PC-3 (cell line): Measurements from ENCODE around the gene WNK1. TPM values are rescaled to one million over a fixed set of nuclear protein-coding genes. Genes with fewer than 3 reads are reported as not detected.

Experiments used
- ATAC-seq: fragments of 200-7000 bp; cut with Tn5 transposase; 2 replicates; pipeline ENCODE4 v1.9.1; 2020; ENCODE audit warnings: mild to moderate bottlenecking, moderate library complexity
- BruUV-seq: library from RNA; stranded (reverse); fragments of 400-500 nt; replicated peaks from 2 replicates; lab custom pipeline; 2021; lab: Mats Ljungman, UMichigan
- CTCF ChIA-PET: fragments of 300-600 bp; sonication (Branson Sonifier 250); formaldehyde crosslinking; loops from one replicate; lab custom pipeline; 2022; ENCODE audit warnings: antibody characterized with exemption; lab: Charles Lee
- POLR2A ChIA-PET: fragments of 300-600 bp; sonication (Branson Sonifier 250); formaldehyde crosslinking; loops from one replicate; lab custom pipeline; 2022; ENCODE audit warnings: antibody characterized with exemption; ENCODE audit not compliant: unreplicated experiment; lab: Charles Lee
- DNase-seq: peaks from one replicate; pipeline ENCODE4 v3.0.0-alpha.2; 2015
- H2AFZ ChIP-seq: fragments of 300-600 bp; sonication (generic); 2 replicates; pipeline ENCODE4 v1.6.0; 2016; ENCODE audit warnings: antibody characterized with exemption, low read length
- H3F3A ChIP-seq: fragments of 300-600 bp; sonication (generic); one replicate; pipeline ENCODE4 v1.6.0; 2017; ENCODE audit warnings: antibody characterized with exemption, low read length, control low read depth, mild to moderate bottlenecking; ENCODE audit not compliant: unreplicated experiment
- H3K27ac ChIP-seq: fragments of 300-600 bp; sonication (generic); 2 replicates; pipeline ENCODE4 v1.5.1; 2016; ENCODE audit warnings: mild to moderate bottlenecking, low read length
- H3K27me3 ChIP-seq: fragments of 300-600 bp; sonication (generic); 2 replicates; pipeline ENCODE4 v1.6.1; 2016; ENCODE audit warnings: low read length, mixed read lengths
- H3K36me3 ChIP-seq: fragments of 300-600 bp; sonication (generic); 2 replicates; pipeline ENCODE4 v1.6.1; 2016; ENCODE audit warnings: low read depth, mixed run types, low read length, mixed read lengths
- H3K4me1 ChIP-seq: fragments of 300-600 bp; sonication (generic); 2 replicates; pipeline ENCODE4 v1.5.1; 2016; ENCODE audit warnings: low read length; ENCODE audit not compliant: insufficient read depth
- H3K4me2 ChIP-seq: fragments of 300-600 bp; sonication (generic); 2 replicates; pipeline ENCODE4 v1.6.0; 2016; ENCODE audit warnings: low read length
- H3K4me3 ChIP-seq: fragments of 300-600 bp; sonication (generic); 2 replicates; pipeline ENCODE4 v1.5.1; 2016; ENCODE audit warnings: mild to moderate bottlenecking, low read length, mixed read lengths
- H3K79me2 ChIP-seq: fragments of 300-600 bp; sonication (generic); 2 replicates; pipeline ENCODE4 v1.6.1; 2017; ENCODE audit warnings: low read length, mixed read lengths
- H3K9ac ChIP-seq: fragments of 300-600 bp; sonication (generic); 2 replicates; pipeline ENCODE4 v1.6.0; 2016; ENCODE audit warnings: mild to moderate bottlenecking, low read length
- H3K9me2 ChIP-seq: fragments of 300-600 bp; sonication (generic); replicated peaks from 2 replicates; pipeline ENCODE4 v1.6.1; 2016; ENCODE audit warnings: mixed run types, low read length, mixed read lengths
- H3K9me3 ChIP-seq: fragments of 300-600 bp; sonication (generic); 2 replicates; pipeline ENCODE4 v1.6.1; 2016; ENCODE audit warnings: low read length, mixed read lengths
- H4K20me1 ChIP-seq: fragments of 300-600 bp; sonication (generic); 2 replicates; pipeline ENCODE4 v1.6.1; 2016; ENCODE audit warnings: low read length, mixed read lengths
- EZH2 ChIP-seq: fragments of 300-600 bp; sonication (generic); IDR thresholded peaks from one replicate; pipeline ENCODE4 v1.6.1; 2017; ENCODE audit warnings: antibody characterized with exemption, mild to moderate bottlenecking, low read length; ENCODE audit not compliant: unreplicated experiment
- EZH2phosphoT487 ChIP-seq: fragments of 300-600 bp; sonication (generic); IDR thresholded peaks from 2 replicates; pipeline ENCODE4 v1.6.1; 2018; ENCODE audit warnings: mild to moderate bottlenecking, antibody characterized with exemption, low read length, borderline replicate concordance
- intact Hi-C: fragments of 100-400 bp; cut with micrococcal nuclease; formaldehyde crosslinking; loops from 2 replicates; pipeline ENCODE4 v1.9.0; 2023
- total RNA-seq: library from RNA; depleted of rRNA; stranded (reverse); fragments of >200 nt; gene quantifications from 2 replicates; pipeline ENCODE4 v1.2.3, GENCODE V29; 2014
- TF ChIP-seq, protein P1 (sequence below): fragments of 300-600 bp; sonication (generic); conservative IDR thresholded peaks from 2 replicates; pipeline ENCODE4 v1.5.1; 2017; ENCODE audit warnings: antibody characterized with exemption, low read depth, mild to moderate bottlenecking, low read length

The WNK1 gene
- total RNA-seq, 1 experiment from 2014 or later, result 44.5 TPM

DNA sequence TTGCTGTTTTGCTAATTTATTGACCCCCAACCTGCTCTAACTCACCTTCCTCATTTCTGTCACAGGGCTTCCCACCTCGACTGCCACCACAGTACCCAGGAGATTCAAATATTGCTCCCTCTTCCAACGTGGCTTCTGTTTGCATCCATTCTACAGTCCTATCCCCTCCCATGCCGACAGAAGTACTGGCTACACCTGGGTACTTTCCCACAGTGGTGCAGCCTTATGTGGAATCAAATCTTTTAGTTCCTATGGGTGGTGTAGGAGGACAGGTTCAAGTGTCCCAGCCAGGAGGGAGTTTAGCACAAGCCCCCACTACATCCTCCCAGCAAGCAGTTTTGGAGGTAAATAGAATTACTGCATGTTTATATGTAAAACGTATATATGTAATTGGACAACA is 128.3 kb downstream of the WNK1 start:
- Histone ChIP-seq H3K27me3 (no peaks in the 10 kb centered on the region), H3K9ac (no peak overlapping the region)
- CTCF ChIA-PET, result no interaction called here

DNA sequence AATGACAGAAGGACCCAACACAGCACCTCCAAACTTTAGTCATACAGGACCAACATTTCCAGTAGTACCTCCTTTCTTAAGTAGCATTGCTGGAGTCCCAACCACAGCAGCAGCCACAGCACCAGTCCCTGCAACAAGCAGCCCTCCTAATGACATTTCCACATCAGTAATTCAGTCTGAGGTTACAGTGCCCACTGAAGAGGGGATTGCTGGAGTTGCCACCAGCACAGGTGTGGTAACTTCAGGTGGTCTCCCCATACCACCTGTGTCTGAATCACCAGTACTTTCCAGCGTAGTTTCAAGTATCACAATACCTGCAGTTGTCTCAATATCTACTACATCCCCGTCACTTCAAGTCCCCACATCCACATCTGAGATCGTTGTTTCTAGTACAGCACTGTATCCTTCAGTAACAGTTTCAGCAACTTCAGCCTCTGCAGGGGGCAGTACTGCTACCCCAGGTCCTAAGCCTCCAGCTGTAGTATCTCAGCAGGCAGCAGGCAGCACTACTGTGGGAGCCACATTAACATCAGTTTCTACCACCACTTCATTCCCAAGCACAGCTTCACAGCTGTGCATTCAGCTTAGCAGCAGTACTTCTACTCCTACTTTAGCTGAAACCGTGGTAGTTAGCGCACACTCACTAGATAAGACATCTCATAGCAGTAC is 132.5 kb downstream of the WNK1 start:
- H3K9me2 ChIP-seq, result no peaks in the 10 kb centered on the region
- no peak for DNase-seq
- no peaks in the 10 kb centered on the region for H3F3A ChIP-seq
- intact Hi-C loops, result no loop called here
- H3K4me1 ChIP-seq, result no peaks in the 10 kb centered on the region
- no peaks in the 10 kb centered on the region for H3K79me2 ChIP-seq
- POLR2A ChIA-PET, result no interaction called here
- TF ChIP-seq EZH2 (no peak), EZH2phosphoT487 (no peak)
- TF ChIP-seq, protein P1, sequence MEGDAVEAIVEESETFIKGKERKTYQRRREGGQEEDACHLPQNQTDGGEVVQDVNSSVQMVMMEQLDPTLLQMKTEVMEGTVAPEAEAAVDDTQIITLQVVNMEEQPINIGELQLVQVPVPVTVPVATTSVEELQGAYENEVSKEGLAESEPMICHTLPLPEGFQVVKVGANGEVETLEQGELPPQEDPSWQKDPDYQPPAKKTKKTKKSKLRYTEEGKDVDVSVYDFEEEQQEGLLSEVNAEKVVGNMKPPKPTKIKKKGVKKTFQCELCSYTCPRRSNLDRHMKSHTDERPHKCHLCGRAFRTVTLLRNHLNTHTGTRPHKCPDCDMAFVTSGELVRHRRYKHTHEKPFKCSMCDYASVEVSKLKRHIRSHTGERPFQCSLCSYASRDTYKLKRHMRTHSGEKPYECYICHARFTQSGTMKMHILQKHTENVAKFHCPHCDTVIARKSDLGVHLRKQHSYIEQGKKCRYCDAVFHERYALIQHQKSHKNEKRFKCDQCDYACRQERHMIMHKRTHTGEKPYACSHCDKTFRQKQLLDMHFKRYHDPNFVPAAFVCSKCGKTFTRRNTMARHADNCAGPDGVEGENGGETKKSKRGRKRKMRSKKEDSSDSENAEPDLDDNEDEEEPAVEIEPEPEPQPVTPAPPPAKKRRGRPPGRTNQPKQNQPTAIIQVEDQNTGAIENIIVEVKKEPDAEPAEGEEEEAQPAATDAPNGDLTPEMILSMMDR, result no peak
- peaks cover 76% of the 10 kb centered on the region for H3K36me3 ChIP-seq
- H4K20me1 ChIP-seq, result no peaks in the 10 kb centered on the region
- H3K4me3 ChIP-seq, result no peak overlapping the region
- no peaks in the 10 kb centered on the region for H3K27me3 ChIP-seq
- H2AFZ ChIP-seq, result no peak overlapping the region
- no peaks in the 10 kb centered on the region for H3K9me3 ChIP-seq
- ATAC-seq, result no peak
- H3K9ac ChIP-seq, result no peak overlapping the region
- no peak overlapping the region for H3K27ac ChIP-seq
- BruUV-seq, result TSS peak; percentile 40
- H3K4me2 ChIP-seq, result no peak overlapping the region
- CTCF ChIA-PET, result no interaction called here

More for the DNA sequence above, 128.3 kb downstream of the WNK1 start:
- intact Hi-C loops, result no loop called here
- Histone ChIP-seq H3K4me2 (no peak overlapping the region), H2AFZ (no peak overlapping the region), H3K79me2 (no peaks in the 10 kb centered on the region), H3K27ac (no peak overlapping the region), H3K9me2 (no peaks in the 10 kb centered on the region), H4K20me1 (no peaks in the 10 kb centered on the region), H3F3A (no peaks in the 10 kb centered on the region), H3K36me3 (peaks cover 45% of the 10 kb centered on the region), H3K9me3 (no peaks in the 10 kb centered on the region), H3K4me3 (no peak overlapping the region), H3K4me1 (no peaks in the 10 kb centered on the region)
- no peak for ATAC-seq
- no peak for TF ChIP-seq EZH2phosphoT487
- TF ChIP-seq, protein P1, result no peak
- TF ChIP-seq EZH2, result no peak
- POLR2A ChIA-PET, result no interaction called here
- no peak for DNase-seq
- no TSS peak for BruUV-seq

DNA sequence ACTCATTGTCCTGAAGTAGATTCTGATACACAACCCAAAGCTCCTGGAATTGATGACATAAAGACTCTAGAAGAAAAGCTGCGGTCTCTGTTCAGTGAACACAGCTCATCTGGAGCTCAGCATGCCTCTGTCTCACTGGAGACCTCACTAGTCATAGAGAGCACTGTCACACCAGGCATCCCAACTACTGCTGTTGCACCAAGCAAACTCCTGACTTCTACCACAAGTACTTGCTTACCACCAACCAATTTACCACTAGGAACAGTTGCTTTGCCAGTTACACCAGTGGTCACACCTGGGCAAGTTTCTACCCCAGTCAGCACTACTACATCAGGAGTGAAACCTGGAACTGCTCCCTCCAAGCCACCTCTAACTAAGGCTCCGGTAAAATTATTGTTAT is 133.3 kb downstream of the WNK1 start:
- DNase-seq (no peak), ATAC-seq (no peak)
- Histone ChIP-seq H2AFZ (no peak overlapping the region), H4K20me1 (no peaks in the 10 kb centered on the region), H3F3A (no peaks in the 10 kb centered on the region), H3K27me3 (no peaks in the 10 kb centered on the region), H3K36me3 (peaks cover 81% of the 10 kb centered on the region), H3K9ac (no peak overlapping the region), H3K4me1 (no peaks in the 10 kb centered on the region), H3K9me2 (no peaks in the 10 kb centered on the region), H3K27ac (no peak overlapping the region), H3K79me2 (no peaks in the 10 kb centered on the region), H3K4me3 (no peak overlapping the region), H3K4me2 (no peak overlapping the region), H3K9me3 (no peaks in the 10 kb centered on the region)
- TF ChIP-seq EZH2, result no peak
- no peak for TF ChIP-seq EZH2phosphoT487
- intact Hi-C loops, result no loop called here
- no TSS peak for BruUV-seq
- POLR2A ChIA-PET, result no interaction called here
- CTCF ChIA-PET, result no interaction called here
